GM06990 (cell line): ENCODE data around the gene PDLIM4.

Source experiments
- DNase-seq: peaks from one replicate; pipeline ENCODE4 v3.0.0-alpha.2; 2011; ENCODE audit not compliant: insufficient read length; ENCODE audit errors: extremely low read depth
- H3K27me3 ChIP-seq: replicated peaks from 2 replicates; pipeline ENCODE4 v1.6.0; 2011; ENCODE audit warnings: low read length; ENCODE audit not compliant: control insufficient read depth, insufficient read depth
- H3K36me3 ChIP-seq: 2 replicates; pipeline ENCODE4 v1.5.1; 2011; ENCODE audit warnings: low read length; ENCODE audit not compliant: control insufficient read depth, insufficient read depth
- H3K4me3 ChIP-seq: replicated peaks from 2 replicates; pipeline ENCODE4 v1.5.1; 2011; ENCODE audit warnings: low read depth, mild to moderate bottlenecking, control low read depth, low read length
- TF ChIP-seq, protein P1 (sequence below): IDR thresholded peaks from 2 replicates; pipeline ENCODE4 v1.5.1; 2011; ENCODE audit warnings: low read length, control low read depth, mild to moderate bottlenecking, inconsistent platforms; ENCODE audit not compliant: insufficient read depth, poor library complexity, severe bottlenecking

PDLIM4 gene

DNA sequence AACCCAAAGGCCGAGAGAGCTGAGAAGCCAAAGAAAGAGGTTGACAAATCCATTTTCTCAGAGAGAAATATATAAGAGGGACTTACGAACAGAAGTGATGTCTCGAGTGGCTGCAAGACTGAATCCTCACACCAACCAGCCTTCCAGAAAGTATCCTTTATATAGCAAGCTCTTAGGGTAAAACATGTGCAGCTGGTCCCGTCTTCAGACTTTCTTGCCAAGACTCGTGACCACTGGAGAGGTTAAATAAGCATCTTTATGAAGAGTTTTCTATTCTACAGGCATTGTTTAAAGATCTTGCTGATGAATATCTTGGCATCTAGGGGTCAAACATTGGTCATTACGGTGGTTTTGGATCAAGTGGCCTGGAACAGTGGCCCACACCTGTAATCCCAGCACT lies 19.8 kb downstream of the PDLIM4 start:
- H3K27me3 ChIP-seq, result no peaks in the 10 kb centered on the region; the same call in 1 of the 2 replicates
- H3K36me3 ChIP-seq, result no peaks in the 10 kb centered on the region
- H3K4me3 ChIP-seq, result no peak overlapping the region
- DNase-seq, result no peak
- TF ChIP-seq, protein P1, sequence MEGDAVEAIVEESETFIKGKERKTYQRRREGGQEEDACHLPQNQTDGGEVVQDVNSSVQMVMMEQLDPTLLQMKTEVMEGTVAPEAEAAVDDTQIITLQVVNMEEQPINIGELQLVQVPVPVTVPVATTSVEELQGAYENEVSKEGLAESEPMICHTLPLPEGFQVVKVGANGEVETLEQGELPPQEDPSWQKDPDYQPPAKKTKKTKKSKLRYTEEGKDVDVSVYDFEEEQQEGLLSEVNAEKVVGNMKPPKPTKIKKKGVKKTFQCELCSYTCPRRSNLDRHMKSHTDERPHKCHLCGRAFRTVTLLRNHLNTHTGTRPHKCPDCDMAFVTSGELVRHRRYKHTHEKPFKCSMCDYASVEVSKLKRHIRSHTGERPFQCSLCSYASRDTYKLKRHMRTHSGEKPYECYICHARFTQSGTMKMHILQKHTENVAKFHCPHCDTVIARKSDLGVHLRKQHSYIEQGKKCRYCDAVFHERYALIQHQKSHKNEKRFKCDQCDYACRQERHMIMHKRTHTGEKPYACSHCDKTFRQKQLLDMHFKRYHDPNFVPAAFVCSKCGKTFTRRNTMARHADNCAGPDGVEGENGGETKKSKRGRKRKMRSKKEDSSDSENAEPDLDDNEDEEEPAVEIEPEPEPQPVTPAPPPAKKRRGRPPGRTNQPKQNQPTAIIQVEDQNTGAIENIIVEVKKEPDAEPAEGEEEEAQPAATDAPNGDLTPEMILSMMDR, result no peak

DNA sequence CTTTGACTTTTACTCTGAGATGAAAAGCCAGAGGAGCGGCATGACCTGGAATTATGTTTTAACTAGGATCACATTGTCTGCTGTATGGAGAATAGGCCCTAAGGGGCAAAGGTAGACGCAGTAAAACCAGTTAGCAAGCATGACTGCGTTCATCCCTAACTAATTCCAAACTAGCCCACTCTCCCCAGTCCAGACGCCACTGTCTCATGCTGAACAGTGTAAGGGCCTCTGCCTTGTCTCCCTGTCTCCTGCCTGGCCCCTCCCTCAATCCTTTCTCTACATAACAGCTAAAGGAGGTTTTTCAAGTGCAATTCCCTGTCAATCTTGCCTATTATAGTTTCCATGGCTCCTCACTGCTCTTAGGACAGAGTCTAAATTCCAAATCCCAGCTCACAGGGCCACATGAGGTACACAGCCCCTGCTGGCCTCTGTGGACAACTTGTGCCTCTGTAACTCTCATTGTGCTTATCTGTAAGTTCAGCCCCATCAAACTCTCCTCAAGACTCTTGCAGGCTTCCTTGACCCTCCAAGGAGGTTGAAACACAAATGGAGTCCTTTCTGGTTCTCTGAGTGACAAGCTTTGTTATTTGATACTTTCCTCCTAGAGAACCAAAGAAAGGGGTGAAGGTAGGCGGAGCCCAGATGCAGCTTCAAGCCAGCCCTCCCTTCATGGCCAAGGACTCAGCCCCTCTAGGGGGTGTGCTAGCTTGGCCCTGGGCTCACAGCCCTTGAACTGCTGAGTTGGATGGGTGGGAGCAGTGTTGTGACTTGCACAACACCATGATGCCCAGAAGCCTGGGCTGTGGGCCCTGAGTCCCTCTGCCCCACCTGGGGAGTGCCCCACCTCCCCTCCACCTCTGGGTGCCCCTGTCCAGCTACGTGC lies 20.7 kb downstream of the PDLIM4 start:
- no peaks in the 10 kb centered on the region for H3K36me3 ChIP-seq
- TF ChIP-seq, protein P1, result no peak

DNA sequence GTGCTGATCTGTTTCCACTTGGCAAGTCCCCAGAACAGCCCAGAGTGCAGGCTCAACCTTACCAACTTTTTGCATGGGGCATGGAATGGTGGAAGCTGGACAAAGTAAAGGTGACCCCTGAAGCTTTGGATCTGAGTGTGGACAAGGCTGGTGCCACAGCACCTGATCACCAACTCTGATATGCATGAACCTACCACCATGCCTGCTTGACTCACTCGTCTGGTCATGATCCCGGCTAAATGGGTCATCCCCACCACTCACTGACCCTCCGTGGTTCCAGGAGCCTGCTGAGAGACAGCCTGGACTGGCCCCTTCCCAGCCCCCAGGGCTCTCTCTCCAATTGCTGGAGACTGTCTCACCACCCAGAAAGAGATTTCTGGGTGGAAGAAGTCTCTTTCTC lies 22.3 kb downstream of the PDLIM4 start:
- no peaks in the 10 kb centered on the region for H3K36me3 ChIP-seq
- no peaks in the 10 kb centered on the region; the same call in 1 of the 2 replicates for H3K27me3 ChIP-seq
- no peak overlapping the region for H3K4me3 ChIP-seq
- TF ChIP-seq, protein P1, result no peak
- no peak for DNase-seq

More for the DNA sequence above, 20.7 kb downstream of the PDLIM4 start:
- DNase-seq, result no peak
- H3K4me3 ChIP-seq, result no peak overlapping the region
- no peaks in the 10 kb centered on the region; the same call in 1 of the 2 replicates for H3K27me3 ChIP-seq

DNA sequence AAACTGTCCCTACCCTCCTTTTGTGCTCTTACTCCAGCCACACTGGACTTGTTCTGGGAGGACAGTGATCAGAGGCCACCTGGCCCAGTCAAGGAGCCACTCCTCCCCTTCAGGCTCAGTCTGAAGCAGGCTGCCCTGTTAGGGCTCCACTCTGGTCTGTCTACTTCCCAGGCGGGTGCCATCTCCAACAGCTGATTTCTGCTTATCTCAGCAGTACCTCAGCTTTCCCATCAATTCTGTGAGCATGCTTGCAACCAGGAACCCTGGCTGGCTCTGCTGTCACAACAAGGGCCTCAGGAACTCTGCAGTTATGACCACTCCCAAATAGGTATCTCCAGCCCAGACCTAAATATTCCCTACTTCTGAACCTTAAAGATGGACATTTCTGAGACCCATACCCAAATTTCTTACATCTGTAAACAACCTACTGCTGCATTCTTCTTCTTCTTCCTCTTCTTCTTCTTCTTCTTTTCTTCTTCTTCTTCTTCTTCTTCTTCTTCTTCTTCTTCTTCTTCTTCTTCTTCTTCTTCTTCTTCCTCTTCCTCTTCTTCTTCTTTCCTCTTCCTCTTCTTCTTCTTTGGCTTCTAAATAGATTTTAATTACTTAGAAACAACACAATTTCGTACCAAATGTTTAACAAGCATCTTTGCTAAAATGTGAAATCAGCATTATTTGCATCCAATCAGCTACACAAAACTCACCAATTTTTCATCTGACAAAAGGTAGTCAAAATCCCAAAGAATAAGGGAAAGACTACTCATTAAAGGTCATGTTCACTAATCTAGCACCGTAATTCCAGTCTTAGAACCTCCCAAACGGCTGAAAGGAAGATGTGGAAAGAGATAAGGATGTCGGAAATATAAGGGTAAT lies 23.1 kb downstream of the PDLIM4 start:
- TF ChIP-seq, protein P1, result no peak

DNA sequence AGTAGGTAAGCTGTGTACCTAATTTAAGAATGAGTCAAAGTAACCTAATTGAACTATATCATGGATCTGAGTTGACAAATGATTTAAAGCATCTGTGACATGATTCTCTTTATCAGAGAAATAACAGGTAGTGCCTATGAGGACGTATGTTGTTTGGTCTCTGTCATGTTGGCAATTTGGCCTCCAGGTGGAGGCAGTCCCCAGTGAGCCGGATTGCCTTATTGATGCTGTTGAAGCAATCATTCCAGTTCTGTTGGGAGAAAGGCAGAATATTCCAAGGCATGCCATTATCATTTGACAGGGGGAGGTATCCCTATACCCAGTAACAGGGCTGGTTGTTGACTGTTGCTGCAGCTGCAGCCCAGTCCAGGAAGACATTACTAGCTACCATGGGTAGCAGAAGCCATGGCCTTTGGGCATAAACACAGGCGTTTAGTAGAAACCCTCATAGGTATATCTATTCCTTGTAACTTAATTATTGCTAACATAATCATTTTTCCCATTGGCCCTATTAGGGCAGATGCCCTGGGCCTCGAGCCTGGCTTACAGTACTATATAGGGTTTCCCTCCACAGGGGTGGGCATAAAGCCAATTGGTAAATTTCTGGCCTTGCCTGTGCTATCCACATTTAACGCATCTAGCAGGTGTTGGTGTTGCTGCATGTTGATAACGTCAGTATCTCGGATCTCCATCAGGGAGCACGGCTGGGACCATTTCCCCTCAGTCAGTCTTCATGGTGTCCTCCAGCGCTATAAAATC lies 24.5 kb downstream of the PDLIM4 start:
- no peaks in the 10 kb centered on the region for H3K36me3 ChIP-seq
- DNase-seq, result no peak
- H3K4me3 ChIP-seq, result no peak overlapping the region
- H3K27me3 ChIP-seq, result no peaks in the 10 kb centered on the region; the same call in 1 of the 2 replicates
- TF ChIP-seq, protein P1, result no peak

More for the DNA sequence above, 23.1 kb downstream of the PDLIM4 start:
- Histone ChIP-seq H3K4me3 (no peak overlapping the region), H3K27me3 (no peaks in the 10 kb centered on the region; the same call in 1 of the 2 replicates), H3K36me3 (no peaks in the 10 kb centered on the region)
- no peak for DNase-seq
